GM12892 (cell line): ENCODE results near the gene SOST.

ENCODE experiments used
- DNase-seq: peaks from one replicate; pipeline ENCODE4 v3.0.0; 2011; ENCODE audit not compliant: insufficient read length
- FAIRE-seq: peaks from 2 replicates; lab custom pipeline; 2011; peaks lifted over from hg19 to GRCh38; lab: Jason Lieb, UNC
- POLR2A ChIP-seq: IDR thresholded peaks from 2 replicates; pipeline ENCODE4 v1.6.1; 2011; ENCODE audit warnings: low read depth, low read length, control low read depth
- POLR2AphosphoS5 ChIP-seq: IDR thresholded peaks from 2 replicates; pipeline ENCODE4 v1.6.1; 2011; ENCODE audit warnings: low read depth, low read length, control low read depth
- TAF1 ChIP-seq: IDR thresholded peaks from 2 replicates; pipeline ENCODE4 v1.6.1; 2011; ENCODE audit warnings: low read depth, mild to moderate bottlenecking, control low read depth, low read length, borderline replicate concordance

SOST gene

GRCh38 chr17:43734376-43734775 lies 24.2 kb downstream of the SOST start:
- DNase-seq (no peak), FAIRE-seq (no peak)
- TF ChIP-seq TAF1 (no peak), POLR2A (no peak), POLR2AphosphoS5 (no peak)

- TF ChIP-seq POLR2A (no peak), POLR2AphosphoS5 (no peak), TAF1 (no peak)
- DNase-seq = no peak
- no peak for FAIRE-seq
These were observed 24.6 kb downstream of the SOST start for GRCh38 chr17:43733956-43734355.

- FAIRE-seq = no peak
- TF ChIP-seq POLR2A (no peak), POLR2AphosphoS5 (no peak), TAF1 (no peak)
- no peak for DNase-seq
These were observed 25.6 kb downstream of the SOST start for GRCh38 chr17:43732958-43733357.

- no peak for TF ChIP-seq POLR2A
- TF ChIP-seq TAF1 = no peak
- no peak for TF ChIP-seq POLR2AphosphoS5
- FAIRE-seq (no peak), DNase-seq (no peak)
These were observed 30.5 kb downstream of the SOST start for GRCh38 chr17:43728081-43728480.

GRCh38 chr17:43723697-43724359 lies 34.8 kb downstream of the SOST start:
- FAIRE-seq (no peak), DNase-seq (no peak)
- TF ChIP-seq POLR2A (no peak), TAF1 (no peak), POLR2AphosphoS5 (no peak)

GRCh38 chr17:43722870-43723665 lies 35.5 kb downstream of the SOST start:
- TF ChIP-seq POLR2A (no peak), POLR2AphosphoS5 (no peak), TAF1 (no peak)
- no peak for FAIRE-seq
- DNase-seq = no peak

- no peak for DNase-seq
- TF ChIP-seq POLR2AphosphoS5 (no peak), TAF1 (no peak), POLR2A (no peak)
- no peak for FAIRE-seq
These were observed 36.3 kb downstream of the SOST start for GRCh38 chr17:43722269-43722619.

- DNase-seq = no peak
- TF ChIP-seq POLR2AphosphoS5 (no peak), TAF1 (no peak), POLR2A (no peak)
- FAIRE-seq = no peak
These were observed 36.9 kb downstream of the SOST start for GRCh38 chr17:43721537-43722268.

GRCh38 chr17:43720311-43721060 lies 38.1 kb downstream of the SOST start:
- DNase-seq (peak; percentile 82), FAIRE-seq (peak; percentile 87)
- TF ChIP-seq POLR2A = peak; percentile 68; the same call in 1 of the 2 replicates
- TF ChIP-seq POLR2AphosphoS5 = no peak

- DNase-seq = no peak
These were observed 39.0 kb downstream of the SOST start for GRCh38 chr17:43719578-43719977.

GRCh38 chr17:43718544-43718943 lies 40.0 kb downstream of the SOST start:
- FAIRE-seq (no peak), DNase-seq (no peak)
- TF ChIP-seq POLR2A (no peak), POLR2AphosphoS5 (no peak), TAF1 (no peak)

More at GRCh38 chr17:43719578-43719977, 39.0 kb downstream of the SOST start:
- no peak for TF ChIP-seq POLR2AphosphoS5
- FAIRE-seq = peak; percentile 46
